PC-3 (cell line): ENCODE results near the gene ENO1. TPM values are rescaled to one million over a fixed set of nuclear protein-coding genes. Genes with fewer than 3 reads are reported as not detected.
A peak's percentile ranks its signal among the peaks of the same experiment; 100 is the strongest.

ENCODE experiments used
- ATAC-seq: fragments of 200-7000 bp; cut with Tn5 transposase; 2 replicates; pipeline ENCODE4 v1.9.1; 2020; ENCODE audit warnings: mild to moderate bottlenecking, moderate library complexity
- BruUV-seq: library from RNA; stranded (reverse); fragments of 400-500 nt; replicated peaks from 2 replicates; lab custom pipeline; 2021; lab: Mats Ljungman, UMichigan
- CTCF ChIA-PET: fragments of 300-600 bp; sonication (Branson Sonifier 250); formaldehyde crosslinking; loops from one replicate; lab custom pipeline; 2022; ENCODE audit warnings: antibody characterized with exemption; lab: Charles Lee
- POLR2A ChIA-PET: fragments of 300-600 bp; sonication (Branson Sonifier 250); formaldehyde crosslinking; loops from one replicate; lab custom pipeline; 2022; ENCODE audit warnings: antibody characterized with exemption; ENCODE audit not compliant: unreplicated experiment; lab: Charles Lee
- DNase-seq: peaks from one replicate; pipeline ENCODE4 v3.0.0-alpha.2; 2015
- H2AFZ ChIP-seq: fragments of 300-600 bp; sonication (generic); 2 replicates; pipeline ENCODE4 v1.6.0; 2016; ENCODE audit warnings: antibody characterized with exemption, low read length
- H3F3A ChIP-seq: fragments of 300-600 bp; sonication (generic); one replicate; pipeline ENCODE4 v1.6.0; 2017; ENCODE audit warnings: antibody characterized with exemption, low read length, control low read depth, mild to moderate bottlenecking; ENCODE audit not compliant: unreplicated experiment
- H3K27ac ChIP-seq: fragments of 300-600 bp; sonication (generic); 2 replicates; pipeline ENCODE4 v1.5.1; 2016; ENCODE audit warnings: mild to moderate bottlenecking, low read length
- H3K27me3 ChIP-seq: fragments of 300-600 bp; sonication (generic); 2 replicates; pipeline ENCODE4 v1.6.1; 2016; ENCODE audit warnings: low read length, mixed read lengths
- H3K36me3 ChIP-seq: fragments of 300-600 bp; sonication (generic); 2 replicates; pipeline ENCODE4 v1.6.1; 2016; ENCODE audit warnings: low read depth, mixed run types, low read length, mixed read lengths
- H3K4me1 ChIP-seq: fragments of 300-600 bp; sonication (generic); 2 replicates; pipeline ENCODE4 v1.5.1; 2016; ENCODE audit warnings: low read length; ENCODE audit not compliant: insufficient read depth
- H3K4me2 ChIP-seq: fragments of 300-600 bp; sonication (generic); 2 replicates; pipeline ENCODE4 v1.6.0; 2016; ENCODE audit warnings: low read length
- H3K4me3 ChIP-seq: fragments of 300-600 bp; sonication (generic); 2 replicates; pipeline ENCODE4 v1.5.1; 2016; ENCODE audit warnings: mild to moderate bottlenecking, low read length, mixed read lengths
- H3K79me2 ChIP-seq: fragments of 300-600 bp; sonication (generic); 2 replicates; pipeline ENCODE4 v1.6.1; 2017; ENCODE audit warnings: low read length, mixed read lengths
- H3K9ac ChIP-seq: fragments of 300-600 bp; sonication (generic); 2 replicates; pipeline ENCODE4 v1.6.0; 2016; ENCODE audit warnings: mild to moderate bottlenecking, low read length
- H3K9me2 ChIP-seq: fragments of 300-600 bp; sonication (generic); replicated peaks from 2 replicates; pipeline ENCODE4 v1.6.1; 2016; ENCODE audit warnings: mixed run types, low read length, mixed read lengths
- H3K9me3 ChIP-seq: fragments of 300-600 bp; sonication (generic); 2 replicates; pipeline ENCODE4 v1.6.1; 2016; ENCODE audit warnings: low read length, mixed read lengths
- H4K20me1 ChIP-seq: fragments of 300-600 bp; sonication (generic); 2 replicates; pipeline ENCODE4 v1.6.1; 2016; ENCODE audit warnings: low read length, mixed read lengths
- EZH2 ChIP-seq: fragments of 300-600 bp; sonication (generic); IDR thresholded peaks from one replicate; pipeline ENCODE4 v1.6.1; 2017; ENCODE audit warnings: antibody characterized with exemption, mild to moderate bottlenecking, low read length; ENCODE audit not compliant: unreplicated experiment
- EZH2phosphoT487 ChIP-seq: fragments of 300-600 bp; sonication (generic); IDR thresholded peaks from 2 replicates; pipeline ENCODE4 v1.6.1; 2018; ENCODE audit warnings: mild to moderate bottlenecking, antibody characterized with exemption, low read length, borderline replicate concordance
- intact Hi-C: fragments of 100-400 bp; cut with micrococcal nuclease; formaldehyde crosslinking; loops from 2 replicates; pipeline ENCODE4 v1.9.0; 2023
- total RNA-seq: library from RNA; depleted of rRNA; stranded (reverse); fragments of >200 nt; gene quantifications from 2 replicates; pipeline ENCODE4 v1.2.3, GENCODE V29; 2014
- TF ChIP-seq, protein P1 (sequence below): fragments of 300-600 bp; sonication (generic); conservative IDR thresholded peaks from 2 replicates; pipeline ENCODE4 v1.5.1; 2017; ENCODE audit warnings: antibody characterized with exemption, low read depth, mild to moderate bottlenecking, low read length

The ENO1 gene
- total RNA-seq, 1 experiment from 2014 or later: 3,712 TPM

DNA sequence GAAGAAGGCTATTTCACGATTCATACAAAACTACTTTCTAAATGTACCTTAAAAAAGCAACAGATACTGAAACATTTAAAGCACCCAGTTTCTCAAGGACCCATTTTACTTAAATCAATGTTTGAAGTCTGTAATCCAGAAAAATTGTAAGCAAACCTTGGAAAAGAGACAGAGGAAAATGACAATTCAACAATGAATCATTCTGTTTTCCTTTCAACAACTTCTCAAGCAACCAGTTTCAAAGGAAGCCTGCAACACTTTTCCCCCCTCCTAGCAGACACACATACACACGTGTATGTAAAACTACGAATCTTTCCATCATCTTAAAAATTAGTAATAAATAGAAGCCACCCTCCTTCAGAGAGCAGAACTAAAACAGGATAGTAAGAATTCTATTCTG is 62.2 kb downstream of the ENO1 start:
- no peaks in the 10 kb centered on the region for H3K36me3 ChIP-seq
- ChIA-PET CTCF (interaction anchor here (1.5 kb wide), 1 partner anchor 33 kb away, joined by 7 read pairs; no protein-coding TSS in a partner anchor), POLR2A (no interaction called here)
- H3K27me3 ChIP-seq: no peaks in the 10 kb centered on the region
- H3K4me3 ChIP-seq: peak overlapping the region; percentile 96
- TF ChIP-seq EZH2phosphoT487: no peak
- TF ChIP-seq EZH2: no peak
- TF ChIP-seq, protein P1, sequence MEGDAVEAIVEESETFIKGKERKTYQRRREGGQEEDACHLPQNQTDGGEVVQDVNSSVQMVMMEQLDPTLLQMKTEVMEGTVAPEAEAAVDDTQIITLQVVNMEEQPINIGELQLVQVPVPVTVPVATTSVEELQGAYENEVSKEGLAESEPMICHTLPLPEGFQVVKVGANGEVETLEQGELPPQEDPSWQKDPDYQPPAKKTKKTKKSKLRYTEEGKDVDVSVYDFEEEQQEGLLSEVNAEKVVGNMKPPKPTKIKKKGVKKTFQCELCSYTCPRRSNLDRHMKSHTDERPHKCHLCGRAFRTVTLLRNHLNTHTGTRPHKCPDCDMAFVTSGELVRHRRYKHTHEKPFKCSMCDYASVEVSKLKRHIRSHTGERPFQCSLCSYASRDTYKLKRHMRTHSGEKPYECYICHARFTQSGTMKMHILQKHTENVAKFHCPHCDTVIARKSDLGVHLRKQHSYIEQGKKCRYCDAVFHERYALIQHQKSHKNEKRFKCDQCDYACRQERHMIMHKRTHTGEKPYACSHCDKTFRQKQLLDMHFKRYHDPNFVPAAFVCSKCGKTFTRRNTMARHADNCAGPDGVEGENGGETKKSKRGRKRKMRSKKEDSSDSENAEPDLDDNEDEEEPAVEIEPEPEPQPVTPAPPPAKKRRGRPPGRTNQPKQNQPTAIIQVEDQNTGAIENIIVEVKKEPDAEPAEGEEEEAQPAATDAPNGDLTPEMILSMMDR: no peak
- H3F3A ChIP-seq: peaks cover 4% of the 10 kb centered on the region
- H3K4me1 ChIP-seq: peaks cover 43% of the 10 kb centered on the region
- peak overlapping the region; percentile 74 for H3K27ac ChIP-seq
- intact Hi-C loops: loop anchor here (2.0 kb wide), 1 partner anchor 75 kb away; no protein-coding TSS in a partner anchor
- peak; percentile 59 for DNase-seq
- H3K79me2 ChIP-seq: peaks cover 61% of the 10 kb centered on the region
- H3K4me2 ChIP-seq: peak overlapping the region; percentile 90
- H4K20me1 ChIP-seq: no peaks in the 10 kb centered on the region
- peak; percentile 35 for ATAC-seq
- peak overlapping the region; percentile 76 for H2AFZ ChIP-seq
- peak overlapping the region; percentile 94 for H3K9ac ChIP-seq
- H3K9me2 ChIP-seq: no peaks in the 10 kb centered on the region
- no TSS peak for BruUV-seq
- no peaks in the 10 kb centered on the region for H3K9me3 ChIP-seq

DNA sequence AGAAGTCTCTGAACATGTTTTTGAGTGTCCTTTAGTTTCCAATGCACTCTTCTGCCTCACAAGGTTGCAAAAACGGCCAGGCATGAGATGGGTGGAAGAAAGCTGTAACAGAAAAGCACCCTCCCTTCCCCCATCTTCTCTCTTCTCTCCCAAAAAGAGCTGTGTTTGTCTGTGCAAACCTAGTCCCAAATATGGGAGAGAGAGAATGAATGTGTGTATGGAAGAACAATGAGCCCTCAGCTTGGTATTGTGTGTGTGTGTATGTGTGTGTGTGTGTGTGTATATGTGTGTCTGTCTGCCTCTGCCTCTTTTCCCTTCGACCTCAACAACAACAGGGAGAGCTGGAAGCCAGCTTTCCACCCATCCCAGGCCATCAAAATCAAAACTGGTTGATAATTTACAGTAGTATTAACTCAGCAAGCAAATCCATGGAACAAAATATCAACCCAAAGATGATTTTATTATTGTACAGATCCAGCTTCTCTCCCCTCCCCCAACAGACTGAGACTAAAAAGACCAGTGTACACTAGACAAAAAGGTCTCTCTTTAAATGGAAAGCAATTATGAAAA is 62.8 kb downstream of the ENO1 start:
- POLR2A ChIA-PET: no interaction called here
- Histone ChIP-seq H3K36me3 (no peaks in the 10 kb centered on the region), H3K9me2 (no peaks in the 10 kb centered on the region), H3K4me3 (peak overlapping the region; percentile 96), H3K27me3 (no peaks in the 10 kb centered on the region), H3K27ac (peak overlapping the region; percentile 74; the same call in 1 of the 2 replicates), H2AFZ (no peak overlapping the region), H3K79me2 (peaks cover 67% of the 10 kb centered on the region), H3K9ac (peak overlapping the region; percentile 94), H3F3A (peaks cover 3% of the 10 kb centered on the region), H3K4me2 (peak overlapping the region; percentile 90), H3K9me3 (no peaks in the 10 kb centered on the region), H3K4me1 (peaks cover 39% of the 10 kb centered on the region), H4K20me1 (no peaks in the 10 kb centered on the region)
- TF ChIP-seq EZH2 (no peak), EZH2phosphoT487 (no peak)
- TF ChIP-seq, protein P1: no peak
- DNase-seq (peak; percentile 6), ATAC-seq (no peak)
- intact Hi-C loops: loop anchor here (2.0 kb wide), 1 partner anchor 75 kb away; no protein-coding TSS in a partner anchor
- CTCF ChIA-PET: interaction anchor here (1.5 kb wide), 1 partner anchor 33 kb away, joined by 7 read pairs; no protein-coding TSS in a partner anchor
- BruUV-seq: no TSS peak

DNA sequence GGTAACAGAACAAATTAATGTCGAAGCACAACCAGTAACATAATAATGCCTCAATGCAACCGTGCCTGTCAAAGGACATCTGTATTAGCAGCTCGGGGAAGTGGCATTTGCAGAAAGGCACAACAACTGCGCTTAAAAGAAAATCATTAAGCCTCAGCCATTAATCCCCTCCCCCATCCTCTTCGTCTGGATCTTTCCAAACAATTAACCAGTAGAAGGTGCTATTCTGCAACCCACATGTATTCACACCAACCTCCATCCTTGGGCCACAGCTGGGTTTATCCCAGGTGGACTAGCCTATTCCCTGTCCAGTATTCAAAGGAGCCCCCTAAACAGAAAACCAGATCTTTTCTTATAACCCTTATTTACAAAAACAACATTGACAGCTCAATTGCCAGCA is 63.6 kb downstream of the ENO1 start:
- CTCF ChIA-PET: interaction anchor here (1.5 kb wide), 1 partner anchor 34 kb away, joined by 7 read pairs; no protein-coding TSS in a partner anchor
- Histone ChIP-seq H3K79me2 (peaks cover 69% of the 10 kb centered on the region), H3K9me3 (no peaks in the 10 kb centered on the region), H3K9ac (no peak overlapping the region), H3K4me2 (peak overlapping the region; percentile 90), H3K27ac (no peak overlapping the region), H3K4me1 (peaks cover 39% of the 10 kb centered on the region), H2AFZ (no peak overlapping the region), H4K20me1 (no peaks in the 10 kb centered on the region), H3F3A (peaks cover 3% of the 10 kb centered on the region), H3K36me3 (no peaks in the 10 kb centered on the region), H3K9me2 (no peaks in the 10 kb centered on the region), H3K27me3 (no peaks in the 10 kb centered on the region), H3K4me3 (no peak overlapping the region; the same call in 1 of the 2 replicates)
- ATAC-seq (no peak), DNase-seq (no peak)
- POLR2A ChIA-PET: no interaction called here
- TF ChIP-seq EZH2phosphoT487: no peak
- no peak for TF ChIP-seq EZH2
- TF ChIP-seq, protein P1: peak; percentile 28; the same call in 1 of the 2 replicates
- BruUV-seq: no TSS peak
- intact Hi-C loops: no loop called here
